ENCODE measurements around the gene PTPN22.

PTPN22 gene

DNA sequence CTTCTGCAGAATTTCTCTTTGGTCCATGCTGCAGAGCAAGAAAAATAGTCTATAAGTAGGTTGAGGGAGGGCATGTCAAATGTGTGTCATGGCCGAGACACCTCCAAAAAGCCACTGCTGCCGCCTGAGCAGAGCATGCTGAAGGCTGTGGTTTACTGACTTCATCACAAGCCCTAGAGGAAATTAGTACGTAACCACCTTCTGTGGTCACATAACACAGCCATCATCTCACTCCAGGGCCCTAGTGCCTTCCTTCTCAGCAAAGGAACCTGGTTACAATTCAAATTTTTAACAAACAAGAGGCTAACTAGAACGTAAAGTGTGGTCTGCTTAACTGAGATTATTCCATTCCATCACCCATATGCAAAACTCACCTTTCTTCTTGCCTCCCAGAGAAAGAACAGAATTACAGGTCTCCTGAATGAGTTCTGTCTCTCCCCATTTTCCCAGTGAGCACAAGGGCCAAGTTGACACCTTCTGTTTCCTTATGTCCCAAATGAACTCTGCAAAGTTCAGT lies at the start of gene PTPN22:
PTPN22 (minus strand) TSS at position 116 of the 517 bp plus-strand sequence.
- peak in 2 of 3 experiments; percentile 56 to 57 for DNase-seq (ENCODE audit: low read depth in 2 of 3, low spot score in 2 of 3)

- DNase-seq (ENCODE audit: low read depth in 2 of 3, low spot score in 2 of 3): no peak
These were observed 46.7 kb upstream of the PTPN22 start for GRCh38 chr1:113918243-113918642.

DNA sequence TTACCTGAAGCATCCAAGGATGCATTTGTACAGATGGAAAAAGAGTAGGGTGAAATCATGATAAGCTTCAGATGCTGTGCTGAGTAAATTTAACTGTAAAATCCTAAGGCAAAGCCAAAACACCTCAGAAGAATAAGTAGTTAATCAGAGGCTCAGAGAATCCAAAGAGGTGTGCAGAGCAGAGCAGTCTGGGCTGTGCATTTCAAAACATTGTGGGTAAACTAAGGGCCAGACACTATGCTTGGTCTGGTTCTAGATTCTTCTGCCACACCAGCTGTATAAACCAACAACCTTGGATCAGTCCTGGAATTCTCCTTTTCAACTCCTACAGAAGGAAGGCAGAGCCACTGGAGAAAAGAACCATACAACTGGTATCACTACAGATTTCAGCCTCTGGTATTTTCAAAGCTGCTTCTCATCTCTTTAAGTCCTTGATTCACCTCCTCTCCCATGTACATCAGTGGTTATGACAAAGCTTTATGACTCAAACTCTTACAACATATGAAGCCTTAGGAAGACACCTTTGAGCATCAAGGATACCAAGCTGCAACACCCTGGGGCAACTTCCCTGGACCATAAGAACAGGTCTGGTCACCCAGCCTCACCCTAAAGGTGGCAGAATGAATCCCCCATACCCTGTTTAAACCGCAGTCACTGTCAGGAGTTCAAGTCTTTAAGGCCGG lies 46.0 kb upstream of the PTPN22 start:
- DNase-seq (ENCODE audit: low read depth in 2 of 3, low spot score in 2 of 3): no peak

DNA sequence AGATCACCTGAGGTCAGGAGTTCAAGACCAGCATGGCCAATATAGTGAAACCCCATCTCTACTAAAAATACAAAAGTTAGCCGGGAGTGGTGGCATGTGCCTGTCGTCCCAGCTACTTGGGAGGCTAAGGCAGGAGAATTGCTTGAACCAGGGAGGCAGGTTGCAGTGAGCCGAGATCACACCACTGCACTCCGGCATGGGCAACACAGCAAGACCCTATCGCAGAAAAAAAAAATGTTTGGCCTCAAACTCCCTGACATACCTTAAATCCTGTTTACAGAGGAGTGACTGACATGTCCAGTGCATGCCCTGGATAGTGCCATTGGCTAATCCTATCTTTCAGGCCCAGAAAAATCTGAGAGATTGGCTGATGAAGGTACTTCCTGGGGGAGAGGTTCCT lies 45.5 kb upstream of the PTPN22 start:
- DNase-seq (ENCODE audit: low read depth in 2 of 3, low spot score in 2 of 3): no peak

- DNase-seq (ENCODE audit: low read depth in 2 of 3, low spot score in 2 of 3): no peak
These were observed 42.6 kb upstream of the PTPN22 start for GRCh38 chr1:113913887-113914664.

- DNase-seq (ENCODE audit: low read depth in 2 of 3, low spot score in 2 of 3): no peak
These were observed 41.8 kb upstream of the PTPN22 start for GRCh38 chr1:113913312-113913668.

GRCh38 chr1:113912594-113913311 lies 41.2 kb upstream of the PTPN22 start:
- no peak for DNase-seq (ENCODE audit: low read depth in 2 of 3, low spot score in 2 of 3)

DNA sequence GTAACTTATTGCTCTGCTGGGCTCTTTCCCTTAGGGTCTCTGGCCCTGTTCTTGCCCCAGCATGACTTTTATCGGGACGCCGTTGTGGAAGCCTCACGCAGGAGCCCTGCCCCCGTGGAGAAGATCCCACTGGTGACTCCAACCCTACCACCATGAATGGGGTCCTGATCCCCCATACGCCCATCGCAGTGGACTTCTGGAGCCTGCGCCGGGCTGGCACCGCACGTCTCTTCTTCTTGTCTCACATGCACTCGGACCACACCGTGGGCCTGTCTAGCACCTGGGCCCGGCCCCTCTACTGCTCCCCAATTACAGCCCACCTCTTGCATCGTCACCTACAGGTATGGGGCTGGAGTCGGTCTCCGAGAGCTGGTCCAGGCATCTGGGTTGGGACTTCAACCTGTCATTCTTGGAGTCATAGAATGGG lies 33.9 kb upstream of the PTPN22 start:
- DNase-seq (ENCODE audit: low read depth in 2 of 3, low spot score in 2 of 3): peak in 1 of 3 experiments; percentile 6

DNA sequence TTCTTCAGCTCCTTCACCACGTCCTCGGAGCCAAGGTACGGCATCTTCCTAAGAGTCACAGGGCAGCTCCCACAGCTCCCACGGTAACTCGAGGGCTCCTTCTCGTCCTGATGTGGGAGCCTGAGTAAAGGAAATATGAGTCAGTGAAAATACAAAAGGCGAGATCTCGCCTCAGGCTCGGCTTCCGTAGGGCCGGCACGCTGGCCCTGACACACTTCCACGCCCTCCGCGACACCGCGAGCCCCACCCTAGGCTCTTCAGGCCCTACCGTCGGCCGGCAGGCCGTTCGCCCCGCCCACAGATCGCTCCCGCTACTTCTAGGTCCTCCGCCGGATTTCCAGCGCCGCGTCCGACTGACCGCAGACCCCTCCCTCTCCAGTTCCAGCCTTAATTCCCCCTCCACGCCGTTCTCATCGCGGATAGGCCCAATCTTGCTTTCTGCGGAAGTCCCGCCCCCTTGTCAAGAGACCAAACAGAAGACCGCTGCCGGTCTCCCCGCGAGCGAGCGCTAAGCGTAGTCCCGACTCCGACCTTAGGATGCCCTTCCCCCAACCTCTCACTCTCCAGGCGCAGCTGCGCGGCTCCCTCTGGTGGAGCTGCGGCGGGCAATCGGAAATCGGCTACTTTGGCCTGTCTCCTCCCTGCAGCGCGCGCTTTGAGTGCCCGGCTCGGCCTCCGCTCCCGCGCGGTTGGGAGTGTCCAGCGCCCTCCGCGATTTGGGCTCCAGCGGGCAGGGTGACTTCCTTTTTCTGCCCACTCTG lies 33.3 kb upstream of the PTPN22 start, which contains the start of the genes AP4B1 and DCLRE1B:
AP4B1 (minus strand) TSS at position 126 of the 761 bp plus-strand sequence; CDS start at position 44, 82 bp downstream.
DCLRE1B (plus strand) TSS at position 653 of the 761 bp plus-strand sequence. CDS start 261 bp downstream, outside the sequence.
- DNase-seq (ENCODE audit: low read depth in 2 of 3, low spot score in 2 of 3): peak; percentile 84 to 97 (median 91)

GRCh38 chr1:113904293-113904673 lies 32.8 kb upstream of the PTPN22 start:
- peak in 1 of 3 experiments; percentile 6 for DNase-seq (ENCODE audit: low read depth in 2 of 3, low spot score in 2 of 3)

GRCh38 chr1:113903501-113904292 lies 32.2 kb upstream of the PTPN22 start:
- peak in 1 of 3 experiments; percentile 9 for DNase-seq (ENCODE audit: low read depth in 2 of 3, low spot score in 2 of 3)

- no peak for DNase-seq (ENCODE audit: low read depth in 2 of 3, low spot score in 2 of 3)
These were observed 29.7 kb upstream of the PTPN22 start for GRCh38 chr1:113901191-113901590.

DNA sequence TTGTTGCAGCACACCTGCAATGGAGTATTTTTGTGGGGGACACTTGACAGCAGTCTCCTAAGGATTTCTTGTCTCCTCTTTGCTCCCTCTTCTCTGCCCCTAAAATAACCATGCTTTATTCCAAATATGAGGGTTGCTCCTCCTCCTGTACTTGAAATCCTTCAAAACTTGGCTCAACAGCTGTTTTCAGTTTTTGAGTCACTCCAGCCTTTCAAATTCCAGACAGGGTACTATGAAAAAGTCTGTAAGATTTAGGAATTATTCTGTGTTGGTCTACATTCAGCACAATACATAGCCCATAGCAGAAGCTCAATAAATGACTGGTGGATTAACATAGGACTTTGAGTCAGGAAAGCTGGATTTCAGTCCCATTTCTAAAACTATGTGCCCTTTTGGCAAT lies 27.6 kb upstream of the PTPN22 start:
- DNase-seq (ENCODE audit: low read depth in 2 of 3, low spot score in 2 of 3): no peak

- DNase-seq (ENCODE audit: low read depth in 2 of 3, low spot score in 2 of 3): no peak
These were observed 26.8 kb upstream of the PTPN22 start for GRCh38 chr1:113898241-113898814.

DNA sequence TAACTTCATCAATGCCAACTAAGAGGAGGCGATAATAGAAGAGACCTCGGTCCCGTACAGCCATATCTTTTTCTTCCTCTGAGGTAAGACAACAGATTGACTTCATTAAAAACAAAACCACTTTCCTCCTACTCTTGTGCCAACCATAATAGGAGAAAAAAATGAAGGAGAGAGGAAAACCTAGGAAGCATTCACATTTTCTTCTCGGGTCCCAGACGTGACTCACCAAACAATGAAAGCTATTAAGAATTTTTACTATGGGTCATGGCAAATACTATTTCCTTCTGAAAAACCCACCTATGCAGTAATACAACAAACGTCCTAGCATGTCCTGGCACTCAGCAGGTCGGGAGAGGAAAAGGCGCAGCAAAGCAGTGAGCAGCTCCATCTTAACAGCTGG lies 24.4 kb upstream of the PTPN22 start:
- no peak for DNase-seq (ENCODE audit: low read depth in 2 of 3, low spot score in 2 of 3)

GRCh38 chr1:113895098-113895497 lies 23.6 kb upstream of the PTPN22 start:
- no peak for DNase-seq (ENCODE audit: low read depth in 2 of 3, low spot score in 2 of 3)

GRCh38 chr1:113893267-113893666 lies 21.8 kb upstream of the PTPN22 start:
- no peak for DNase-seq (ENCODE audit: low read depth in 2 of 3, low spot score in 2 of 3)

DNA sequence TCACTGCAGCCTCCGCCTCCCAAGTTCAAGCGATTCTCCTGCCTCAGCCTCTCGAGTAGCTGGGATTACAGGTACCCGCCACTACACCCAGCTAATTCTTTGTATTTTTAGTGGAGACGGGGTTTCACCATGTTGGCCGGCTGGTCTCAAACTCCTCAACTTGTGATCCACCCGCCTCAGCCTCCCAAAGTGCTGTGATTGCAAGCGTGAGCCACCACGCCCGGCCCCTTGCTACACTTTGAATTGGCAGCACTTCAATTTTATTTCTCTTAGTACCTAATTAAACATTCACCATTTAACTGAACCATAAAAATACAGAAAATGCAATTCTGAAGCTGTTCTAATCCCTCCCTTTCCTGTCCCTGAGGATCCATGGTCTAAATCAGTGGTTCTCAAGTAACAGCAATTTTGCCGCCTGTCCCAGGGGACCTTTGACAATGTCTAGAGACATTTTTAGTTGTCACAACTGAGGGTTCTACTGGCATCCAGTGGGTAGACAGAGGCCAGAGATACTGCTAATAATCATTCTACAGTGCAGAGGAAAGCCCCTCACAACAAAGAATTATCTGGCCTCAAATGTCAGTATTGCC lies 20.2 kb upstream of the PTPN22 start:
- DNase-seq (ENCODE audit: low read depth in 2 of 3, low spot score in 2 of 3): no peak

- DNase-seq (ENCODE audit: low read depth in 2 of 3, low spot score in 2 of 3): no peak
These were observed 19.3 kb upstream of the PTPN22 start for GRCh38 chr1:113890816-113891215.
